Parathyroid adenoma (tissue), 2 donors: ENCODE measurements around the gene ALG12.

Experiments
- H2AFZ ChIP-seq: fragments of 300-600 bp; sonication (generic); one replicate; pipeline ENCODE4 v1.7.0; 2017; ENCODE audit warnings: antibody characterized with exemption, mild to moderate bottlenecking
- H3K27ac ChIP-seq: fragments of 300-600 bp; sonication (generic); one replicate; pipeline ENCODE4 v1.7.0; 2017
- H3K27me3 ChIP-seq: fragments of 300-600 bp; sonication (generic); one replicate; pipeline ENCODE4 v1.7.0; 2017; ENCODE audit warnings: low read length; ENCODE audit not compliant: control insufficient read depth, insufficient read depth
- H3K36me3 ChIP-seq: fragments of 300-600 bp; sonication (generic); one replicate; pipeline ENCODE4 v1.7.0; 2017; ENCODE audit warnings: low read length; ENCODE audit not compliant: control insufficient read depth, insufficient read depth
- H3K4me1 ChIP-seq: fragments of 300-600 bp; sonication (generic); one replicate; pipeline ENCODE4 v1.7.0; 2017; ENCODE audit warnings: control low read depth
- H3K4me2 ChIP-seq: fragments of 300-600 bp; sonication (generic); one replicate; pipeline ENCODE4 v1.7.0; 2017; ENCODE audit warnings: low read length
- H3K4me3 ChIP-seq: fragments of 300-600 bp; sonication (generic); one replicate; pipeline ENCODE4 v1.7.0; 2017; ENCODE audit warnings: low read depth, low read length
- H3K79me2 ChIP-seq: fragments of 300-600 bp; sonication (generic); one replicate; pipeline ENCODE4 v1.7.0; 2017; ENCODE audit warnings: control low read depth
- H3K9ac ChIP-seq: fragments of 300-600 bp; sonication (generic); one replicate; pipeline ENCODE4 v1.7.0; 2017; ENCODE audit warnings: mild to moderate bottlenecking
- H3K9me3 ChIP-seq: fragments of 300-600 bp; sonication (generic); one replicate; pipeline ENCODE4 v1.7.0; 2017; ENCODE audit warnings: low read length; ENCODE audit not compliant: control insufficient read depth
- CTCF ChIP-seq: fragments of 300-600 bp; sonication (generic); IDR thresholded peaks from one replicate; pipeline ENCODE4 v1.7.0; 2017; ENCODE audit warnings: antibody characterized with exemption, mild to moderate bottlenecking
- donor health status: primary hyperparathyroidism.

The ALG12 gene

GRCh38 chr22:49944399-49944891 is 26.2 kb upstream of the ALG12 start:
- Histone ChIP-seq H3K4me1 (peaks cover 5% of the 10 kb centered on the region), H3K79me2 (no peaks in the 10 kb centered on the region), H2AFZ (no peak overlapping the region), H3K9ac (no peak overlapping the region), H3K27me3 (no peaks in the 10 kb centered on the region), H3K36me3 (no peaks in the 10 kb centered on the region), H3K27ac (no peak overlapping the region), H3K4me3 (no peak overlapping the region), H3K9me3 (no peaks in the 10 kb centered on the region), H3K4me2 (no peak overlapping the region)
- TF ChIP-seq CTCF: no peak

DNA sequence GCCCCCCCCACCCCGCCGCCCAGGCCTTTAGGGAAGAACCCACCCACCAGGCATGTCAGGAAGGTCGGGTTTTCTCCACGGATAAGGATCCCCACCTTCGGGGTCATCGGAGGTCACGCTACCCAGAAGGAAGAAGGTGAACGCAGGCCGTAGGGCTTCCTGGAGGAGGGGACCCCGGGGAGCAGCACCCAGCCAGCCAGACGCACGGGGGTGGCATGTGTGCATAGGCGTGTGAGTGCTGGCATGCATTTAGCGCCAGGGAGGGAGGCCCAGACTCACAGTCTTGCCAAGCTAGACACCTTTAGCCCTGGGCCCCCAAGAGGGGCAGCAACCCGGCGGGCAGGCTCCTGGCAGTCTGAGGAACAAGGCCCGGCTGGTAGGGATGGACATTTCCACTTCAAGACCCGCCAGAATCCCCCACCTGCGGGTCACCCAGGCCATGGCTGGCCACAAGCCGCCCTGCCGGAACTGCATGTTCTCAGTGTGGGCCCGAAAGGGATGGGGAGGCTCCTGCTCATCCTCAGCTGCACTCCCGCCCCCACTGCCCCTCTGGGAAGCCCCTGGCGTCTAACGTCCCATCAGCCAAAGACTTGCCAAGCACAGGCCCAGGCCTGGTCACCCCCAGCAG is 25.6 kb upstream of the ALG12 start:
- Histone ChIP-seq H3K4me1 (peaks cover 2% of the 10 kb centered on the region), H3K9me3 (no peaks in the 10 kb centered on the region), H3K27me3 (no peaks in the 10 kb centered on the region), H3K4me2 (no peak overlapping the region), H3K79me2 (no peaks in the 10 kb centered on the region), H3K4me3 (no peak overlapping the region), H3K36me3 (no peaks in the 10 kb centered on the region), H3K27ac (no peak overlapping the region), H2AFZ (no peak overlapping the region), H3K9ac (no peak overlapping the region)
- no peak for TF ChIP-seq CTCF

DNA sequence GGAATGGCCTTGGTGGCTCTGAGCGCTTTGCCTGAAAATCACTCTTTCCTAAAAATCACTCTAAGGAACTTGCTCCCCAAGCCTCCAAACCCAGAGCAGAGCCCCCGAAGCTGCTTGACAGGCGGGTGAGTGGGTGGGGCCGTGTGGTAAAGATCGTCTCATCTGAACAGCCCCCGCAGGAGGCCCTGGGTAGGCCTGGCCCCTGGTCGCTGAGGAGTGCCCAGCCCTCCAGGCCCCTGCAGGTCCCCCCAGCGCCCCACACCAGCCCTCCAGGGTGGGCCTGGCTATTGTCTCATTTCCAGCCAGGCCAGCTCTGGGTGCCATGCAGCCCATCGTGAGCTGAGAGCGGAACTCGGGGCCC is 25.1 kb upstream of the ALG12 start:
- Histone ChIP-seq H3K27me3 (no peaks in the 10 kb centered on the region), H3K4me2 (no peak overlapping the region), H3K79me2 (no peaks in the 10 kb centered on the region), H2AFZ (no peak overlapping the region), H3K9ac (no peak overlapping the region), H3K27ac (no peak overlapping the region), H3K36me3 (no peaks in the 10 kb centered on the region), H3K9me3 (no peaks in the 10 kb centered on the region), H3K4me1 (no peaks in the 10 kb centered on the region), H3K4me3 (no peak overlapping the region)
- TF ChIP-seq CTCF: no peak

GRCh38 chr22:49942565-49943404 is 24.5 kb upstream of the ALG12 start:
- no peak overlapping the region for H3K4me3 ChIP-seq
- H3K27me3 ChIP-seq: no peaks in the 10 kb centered on the region
- no peak overlapping the region for H2AFZ ChIP-seq
- H3K9ac ChIP-seq: no peak overlapping the region
- H3K36me3 ChIP-seq: no peaks in the 10 kb centered on the region
- no peaks in the 10 kb centered on the region for H3K4me1 ChIP-seq
- no peaks in the 10 kb centered on the region for H3K9me3 ChIP-seq
- no peak for TF ChIP-seq CTCF
- H3K4me2 ChIP-seq: no peak overlapping the region
- H3K27ac ChIP-seq: no peak overlapping the region
- no peaks in the 10 kb centered on the region for H3K79me2 ChIP-seq
